Gastroesophageal sphincter (tissue), 3 donors: ENCODE results near the gene LYRM4.

Source experiments
- POLR2A ChIP-seq, 2 donors: fragments of 450-650 bp; IDR thresholded peaks; one replicate each; pipeline ENCODE4 v1.6.1; 2017; ENCODE audit warnings: antibody characterized with exemption in 2 of 2, mild to moderate bottlenecking in 2 of 2, moderate library complexity in 1 of 2
- POLR2AphosphoS5 ChIP-seq: sonication (generic); formaldehyde crosslinking; IDR thresholded peaks from one replicate; pipeline ENCODE4 v1.6.1; 2017; ENCODE audit warnings: antibody characterized with exemption
- TF ChIP-seq, protein P1 (sequence below), 4 experiments: fragments of 200-600 bp in 2 of 4; fragments of 450-650 bp in 2 of 4; sonication (generic) in 1 of 4; IDR thresholded peaks; one replicate each; pipeline ENCODE4 v1.5.1; 2017 to 2019; ENCODE audit warnings: antibody characterized with exemption in 4 of 4, mild to moderate bottlenecking in 2 of 4, moderate library complexity in 2 of 4

- TF ChIP-seq POLR2AphosphoS5 (no peak), POLR2A (IDR thresholded peaks at IDR 0.05) (no peak)
- TF ChIP-seq, protein P1, sequence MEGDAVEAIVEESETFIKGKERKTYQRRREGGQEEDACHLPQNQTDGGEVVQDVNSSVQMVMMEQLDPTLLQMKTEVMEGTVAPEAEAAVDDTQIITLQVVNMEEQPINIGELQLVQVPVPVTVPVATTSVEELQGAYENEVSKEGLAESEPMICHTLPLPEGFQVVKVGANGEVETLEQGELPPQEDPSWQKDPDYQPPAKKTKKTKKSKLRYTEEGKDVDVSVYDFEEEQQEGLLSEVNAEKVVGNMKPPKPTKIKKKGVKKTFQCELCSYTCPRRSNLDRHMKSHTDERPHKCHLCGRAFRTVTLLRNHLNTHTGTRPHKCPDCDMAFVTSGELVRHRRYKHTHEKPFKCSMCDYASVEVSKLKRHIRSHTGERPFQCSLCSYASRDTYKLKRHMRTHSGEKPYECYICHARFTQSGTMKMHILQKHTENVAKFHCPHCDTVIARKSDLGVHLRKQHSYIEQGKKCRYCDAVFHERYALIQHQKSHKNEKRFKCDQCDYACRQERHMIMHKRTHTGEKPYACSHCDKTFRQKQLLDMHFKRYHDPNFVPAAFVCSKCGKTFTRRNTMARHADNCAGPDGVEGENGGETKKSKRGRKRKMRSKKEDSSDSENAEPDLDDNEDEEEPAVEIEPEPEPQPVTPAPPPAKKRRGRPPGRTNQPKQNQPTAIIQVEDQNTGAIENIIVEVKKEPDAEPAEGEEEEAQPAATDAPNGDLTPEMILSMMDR (IDR thresholded peaks at IDR 0.05): no peak
Observed at GRCh38 chr6:5191722-5192121, 69.0 kb downstream of the LYRM4 start.
